A549 (cell line): ENCODE measurements around the gene RCE1. TPM values are rescaled to one million over a fixed set of nuclear protein-coding genes. Genes with fewer than 3 reads are reported as not detected.

Experiments
- ATAC-seq, 2 experiments: fragments of 200-7000 bp in 1 of 2; fragments of >200 bp in 1 of 2; cut with Nextera tagmentation in 1 of 2; cut with Tn5 transposase in 1 of 2; 3 replicates each; pipeline versions ENCODE4 v1.8.0 to v1.9.1; 2018 to 2020; ENCODE audit warnings: mild to moderate bottlenecking in 1 of 2, moderate library complexity in 1 of 2
- CTCF ChIA-PET: fragments of 300-600 bp; sonication (Branson Sonifier 250); formaldehyde crosslinking; extraction: SDS; loops from one replicate; lab custom pipeline; 2021; ENCODE audit warnings: antibody characterized with exemption, inconsistent platforms; lab: Yijun Ruan, JAX
- POLR2A ChIA-PET: fragments of 350-600 bp; formaldehyde crosslinking; extraction: SDS; loops from one replicate; lab custom pipeline; 2021; ENCODE audit warnings: antibody characterized with exemption, inconsistent platforms; lab: Yijun Ruan, JAX
- DNase-seq, 2 experiments: peaks; one replicate each; pipeline versions ENCODE4 v3.0.0 to v3.0.0-alpha.2; 2011 to 2016; ENCODE audit warnings: low read depth in 1 of 2, low spot score in 1 of 2
- FAIRE-seq: peaks from 2 replicates; lab custom pipeline; 2011; peaks lifted over from hg19 to GRCh38; lab: Jason Lieb, UNC
- H3K27ac ChIP-seq, 2 experiments: fragments of >200 bp; sonication (Bioruptor Twin); formaldehyde crosslinking; 3 replicates each; pipeline ENCODE4 v1.5.1; 2016 to 2017
- H3K4me1 ChIP-seq: fragments of >200 bp; sonication (Bioruptor Twin); formaldehyde crosslinking; 3 replicates; pipeline ENCODE4 v1.6.1; 2016
- H3K4me2 ChIP-seq: fragments of >200 bp; sonication (Bioruptor Twin); formaldehyde crosslinking; 3 replicates; pipeline ENCODE4 v1.6.1; 2016
- H3K4me3 ChIP-seq: fragments of >200 bp; sonication (Bioruptor Twin); formaldehyde crosslinking; 3 replicates; pipeline ENCODE4 v1.5.1; 2016
- H3K9me3 ChIP-seq: fragments of >200 bp; sonication (Bioruptor Twin); formaldehyde crosslinking; 3 replicates; pipeline ENCODE4 v1.6.1; 2016
- CBX2 ChIP-seq: fragments of 200-600 bp; sonication (generic); IDR thresholded peaks from 2 replicates; pipeline ENCODE4 v1.6.1; 2016; ENCODE audit warnings: low read depth, mild to moderate bottlenecking, borderline replicate concordance
- CBX8 ChIP-seq: fragments of 200-600 bp; sonication (generic); IDR thresholded peaks from 2 replicates; pipeline ENCODE4 v1.6.1; 2016
- CHD2 ChIP-seq: fragments of 150-350 bp; IDR thresholded peaks from 2 replicates; pipeline ENCODE4 v1.6.1; 2014; ENCODE audit warnings: low read length; ENCODE audit not compliant: partially characterized antibody
- EHF ChIP-seq: fragments of 250-450 bp; sonication (Bioruptor Pico); IDR thresholded peaks from 2 replicates; pipeline ENCODE4 v1.5.0; 2020; ENCODE audit warnings: mild to moderate bottlenecking
- EHMT2 ChIP-seq: fragments of 200-600 bp; sonication (generic); IDR thresholded peaks from 2 replicates; pipeline ENCODE4 v1.6.1; 2016; ENCODE audit warnings: antibody characterized with exemption, low read depth, mild to moderate bottlenecking, moderate library complexity
- EP300 ChIP-seq, 2 experiments: fragments of >200 bp; sonication (Bioruptor Twin); formaldehyde crosslinking; IDR thresholded peaks; 2 replicates in 1 of 2; 3 replicates in 1 of 2; pipeline ENCODE4 v1.6.1; 2016 to 2017
- FOSB ChIP-seq: fragments of 250-450 bp; sonication (Bioruptor Pico); IDR thresholded peaks from 2 replicates; pipeline ENCODE4 v1.5.0; 2020; ENCODE audit warnings: mild to moderate bottlenecking, moderate library complexity
- FOSL2 ChIP-seq, 2 experiments: fragments of 450-650 bp in 1 of 2; fragments of >200 bp in 1 of 2; sonication (Bioruptor Twin) in 1 of 2; formaldehyde crosslinking; IDR thresholded peaks; 2 replicates each; pipeline versions ENCODE4 v1.5.0 to v1.6.1; 2016 to 2020; ENCODE audit warnings: mild to moderate bottlenecking in 1 of 2, moderate library complexity in 1 of 2
- GATA3 ChIP-seq: IDR thresholded peaks from 2 replicates; pipeline ENCODE4 v1.6.1; 2012; ENCODE audit warnings: borderline replicate concordance
- HDAC2 ChIP-seq: fragments of 200-600 bp; sonication (generic); IDR thresholded peaks from 2 replicates; pipeline ENCODE4 v1.6.1; 2016
- HOXA7 ChIP-seq: fragments of 250-450 bp; sonication (Bioruptor Pico); IDR thresholded peaks from 2 replicates; pipeline ENCODE4 v1.5.0; 2020; ENCODE audit warnings: mild to moderate bottlenecking, moderate library complexity
- JUNB ChIP-seq: fragments of >200 bp; sonication (Bioruptor Twin); formaldehyde crosslinking; IDR thresholded peaks from 2 replicates; pipeline ENCODE4 v1.6.1; 2016
- KDM1A ChIP-seq: fragments of 200-600 bp; sonication (generic); IDR thresholded peaks from 2 replicates; pipeline ENCODE4 v1.6.1; 2016; ENCODE audit warnings: low read depth, mild to moderate bottlenecking
- MAFK ChIP-seq: fragments of 450-650 bp; IDR thresholded peaks from 2 replicates; pipeline ENCODE4 v1.6.1; 2014; ENCODE audit not compliant: partially characterized antibody
- MYC ChIP-seq: IDR thresholded peaks from 2 replicates; pipeline ENCODE4 v1.6.1; 2012; ENCODE audit warnings: mild to moderate bottlenecking, inconsistent platforms, low read length, improper control_type of control experiment, borderline replicate concordance
- NFE2L2 ChIP-seq: fragments of 150-350 bp; conservative IDR thresholded peaks from 2 replicates; pipeline ENCODE4 v1.6.1; 2014; ENCODE audit warnings: low read length
- NPAS2 ChIP-seq: fragments of 250-450 bp; sonication (Bioruptor Pico); IDR thresholded peaks from 2 replicates; pipeline ENCODE4 v1.8.0; 2022; ENCODE audit warnings: mild to moderate bottlenecking, moderate library complexity, borderline replicate concordance
- NR3C1 ChIP-seq: fragments of >200 bp; sonication (Bioruptor Twin); formaldehyde crosslinking; IDR thresholded peaks from 3 replicates; pipeline ENCODE4 v1.6.1; 2017
- POLR2AphosphoS2 ChIP-seq: conservative IDR thresholded peaks from 2 replicates; pipeline ENCODE4 v1.6.1; 2012; ENCODE audit warnings: low read length, improper control_type of control experiment, inconsistent platforms
- RARB ChIP-seq: fragments of 250-450 bp; sonication (Bioruptor Pico); IDR thresholded peaks from 2 replicates; pipeline ENCODE4 v1.8.0; 2021; ENCODE audit warnings: mild to moderate bottlenecking, moderate library complexity
- RFX5 ChIP-seq: fragments of 450-650 bp; IDR thresholded peaks from 2 replicates; pipeline ENCODE4 v1.7.1; 2014; ENCODE audit warnings: antibody characterized with exemption, mild to moderate bottlenecking, moderate library complexity
- SREBF2 ChIP-seq: fragments of 450-650 bp; IDR thresholded peaks from 2 replicates; pipeline ENCODE4 v1.6.1; 2014; ENCODE audit warnings: mild to moderate bottlenecking, moderate library complexity
- TFCP2L1 ChIP-seq: fragments of 250-450 bp; sonication (Bioruptor Pico); IDR thresholded peaks from 2 replicates; pipeline ENCODE4 v1.5.0; 2021; ENCODE audit warnings: mild to moderate bottlenecking
- ZC3H11A ChIP-seq: fragments of 450-650 bp; IDR thresholded peaks from 2 replicates; pipeline ENCODE4 v1.6.1; 2014; ENCODE audit warnings: antibody characterized with exemption, mild to moderate bottlenecking
- ZFP36 ChIP-seq: fragments of 450-650 bp; IDR thresholded peaks from 2 replicates; pipeline ENCODE4 v1.6.1; 2014; ENCODE audit warnings: borderline replicate concordance; ENCODE audit not compliant: partially characterized antibody
- WGBS: methylation state at CpG from one replicate; pipeline ENCODE4 v1.1.6; 2017; ENCODE audit errors: missing lambda C conversion rate; 5-methylcytosine and 5-hydroxymethylcytosine counted together
- polyA plus RNA-seq, 4 experiments: library from polyadenylated mRNA; depleted of rRNA in 3 of 4; stranded (reverse); fragments of >200 nt; fragmentation: RNase III in 1 of 4; extraction: RNeasy Plus Mini Kit Qiagen cat#74134 plus additional on column Dnase treatment in 1 of 4; gene quantifications; 2 replicates in 3 of 4; 3 replicates in 1 of 4; pipeline ENCODE4 v1.2.3, GENCODE V29; 2011 to 2017
- TF ChIP-seq, protein P1 (sequence below): IDR thresholded peaks from 2 replicates; pipeline ENCODE4 v1.6.1; 2012; ENCODE audit warnings: low read depth, borderline replicate concordance
- TF ChIP-seq, protein P2 (sequence below): fragments of >200 bp; sonication (Bioruptor Twin); formaldehyde crosslinking; IDR thresholded peaks from 3 replicates; pipeline ENCODE4 v1.5.1; 2016
- TF ChIP-seq, protein P3 (sequence below): fragments of 200-600 bp; sonication (generic); IDR thresholded peaks from 2 replicates; pipeline ENCODE4 v1.6.1; 2016; ENCODE audit warnings: antibody characterized with exemption, mild to moderate bottlenecking, moderate library complexity
- TF ChIP-seq, protein P4 (sequence below): fragments of 250-450 bp; sonication (Bioruptor Pico); IDR thresholded peaks from 2 replicates; pipeline ENCODE4 v1.5.0; 2021; ENCODE audit warnings: mild to moderate bottlenecking, moderate library complexity, borderline replicate concordance
- TF ChIP-seq, protein P5 (sequence below): fragments of >200 bp; sonication (Bioruptor Twin); formaldehyde crosslinking; IDR thresholded peaks from 3 replicates; pipeline ENCODE4 v1.6.1; 2016

Gene RCE1
- polyA plus RNA-seq, 2 of the 4 experiments (the other 2 are of a cell fraction): 20.3 to 23.3 TPM

DNA sequence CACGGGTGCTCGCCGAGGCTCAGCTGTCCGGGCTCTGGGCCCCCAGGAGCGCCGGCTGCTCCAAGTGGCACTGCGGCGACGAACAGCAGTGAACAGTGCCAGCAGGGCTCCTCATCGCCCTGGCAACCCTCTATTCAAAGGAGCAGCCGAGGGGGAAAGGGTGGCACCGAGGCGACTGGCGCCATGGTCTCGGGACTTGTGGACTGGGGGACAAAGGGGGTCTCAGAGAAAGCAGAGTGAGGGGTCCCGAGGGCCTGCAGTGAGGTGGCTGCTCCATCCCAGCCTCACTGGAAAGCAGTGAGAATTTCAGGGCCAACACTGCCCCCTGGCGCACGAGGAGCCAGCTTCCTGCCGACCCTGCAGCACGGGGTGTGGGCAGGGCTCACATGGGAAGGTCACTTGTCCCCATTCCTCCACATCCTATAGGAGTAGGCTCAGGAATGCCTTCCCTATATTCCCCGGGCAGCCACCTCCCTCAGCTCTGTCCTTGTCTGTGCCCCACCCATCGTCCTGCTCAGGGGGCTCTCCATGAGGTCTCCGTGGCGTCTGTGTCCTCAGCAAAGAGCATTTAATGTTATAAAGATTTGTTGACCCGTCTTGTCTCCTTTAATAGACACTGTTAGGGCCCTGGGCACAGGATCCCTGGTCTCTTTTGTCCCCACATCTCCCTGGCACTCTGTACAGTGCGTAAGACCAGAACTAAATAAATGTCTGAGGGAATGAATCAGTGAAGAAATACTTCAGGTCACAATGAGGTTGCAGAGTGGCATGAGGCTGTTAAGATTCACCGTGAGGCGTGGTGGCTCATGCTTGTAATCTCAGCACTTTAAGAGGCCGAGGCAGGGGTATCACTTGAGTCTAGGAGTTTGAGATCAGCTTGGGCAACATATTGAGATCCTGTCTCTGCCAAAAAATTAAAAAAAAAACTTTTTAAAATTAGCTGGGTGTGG, 40.0 kb downstream of the RCE1 start:
- peak; percentile 72 for FAIRE-seq
- Histone ChIP-seq H3K4me1 (peaks cover 99% of the 10 kb centered on the region), H3K27ac (peak overlapping the region; percentile 95 to 97), H3K4me2 (peak overlapping the region; percentile 72), H3K4me3 (no peak overlapping the region), H3K9me3 (no peaks in the 10 kb centered on the region)
- WGBS: 10% methylated on average over 29 of the region's 29 CpGs
- ChIA-PET CTCF (interaction anchor here (0.6 to 13.1 kb wide), 42 partner anchors 8 to 1722 kb away, joined by 3 to 135 read pairs (median 4); partner anchors contain the start of genes C11orf86, PC, RBM4 and RCE1), POLR2A (interaction anchor here (0.6 to 2.0 kb wide), 5 partner anchors 9 to 93 kb away, joined by 3 to 7 read pairs (median 5); partner anchors contain the start of gene RCE1)
- peak; percentile 85 to 93 for DNase-seq
- ATAC-seq: peak; percentile 65 to 79
- no peak for TF ChIP-seq POLR2AphosphoS2
- no peak; the same call in 1 of the 2 replicates for TF ChIP-seq EHF
- TF ChIP-seq EP300 (IDR thresholded peaks at IDR 0.05): peak in 1 of 2 experiments; percentile 15; a peak in 1 of 5 replicates
- no peak for TF ChIP-seq HOXA7
- peak; percentile 42; the same call in 1 of the 2 replicates for TF ChIP-seq NFE2L2
- no peak for TF ChIP-seq CBX8
- TF ChIP-seq RARB (CRISPR knock-in tag): 0 out of 2 replicates have a peak, but pooled peaks have one; percentile 46
- peak; percentile 24 for TF ChIP-seq MYC
- peak; percentile 77 for TF ChIP-seq MAFK
- TF ChIP-seq ZFP36: no peak
- TF ChIP-seq ZC3H11A: no peak
- no peak for TF ChIP-seq SREBF2
- no peak for TF ChIP-seq RFX5
- TF ChIP-seq, protein P1, sequence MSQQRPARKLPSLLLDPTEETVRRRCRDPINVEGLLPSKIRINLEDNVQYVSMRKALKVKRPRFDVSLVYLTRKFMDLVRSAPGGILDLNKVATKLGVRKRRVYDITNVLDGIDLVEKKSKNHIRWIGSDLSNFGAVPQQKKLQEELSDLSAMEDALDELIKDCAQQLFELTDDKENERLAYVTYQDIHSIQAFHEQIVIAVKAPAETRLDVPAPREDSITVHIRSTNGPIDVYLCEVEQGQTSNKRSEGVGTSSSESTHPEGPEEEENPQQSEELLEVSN: peak; percentile 47; the same call in 1 of the 2 replicates
- no peak for TF ChIP-seq JUNB
- no peak for TF ChIP-seq CBX2
- TF ChIP-seq, protein P2, sequence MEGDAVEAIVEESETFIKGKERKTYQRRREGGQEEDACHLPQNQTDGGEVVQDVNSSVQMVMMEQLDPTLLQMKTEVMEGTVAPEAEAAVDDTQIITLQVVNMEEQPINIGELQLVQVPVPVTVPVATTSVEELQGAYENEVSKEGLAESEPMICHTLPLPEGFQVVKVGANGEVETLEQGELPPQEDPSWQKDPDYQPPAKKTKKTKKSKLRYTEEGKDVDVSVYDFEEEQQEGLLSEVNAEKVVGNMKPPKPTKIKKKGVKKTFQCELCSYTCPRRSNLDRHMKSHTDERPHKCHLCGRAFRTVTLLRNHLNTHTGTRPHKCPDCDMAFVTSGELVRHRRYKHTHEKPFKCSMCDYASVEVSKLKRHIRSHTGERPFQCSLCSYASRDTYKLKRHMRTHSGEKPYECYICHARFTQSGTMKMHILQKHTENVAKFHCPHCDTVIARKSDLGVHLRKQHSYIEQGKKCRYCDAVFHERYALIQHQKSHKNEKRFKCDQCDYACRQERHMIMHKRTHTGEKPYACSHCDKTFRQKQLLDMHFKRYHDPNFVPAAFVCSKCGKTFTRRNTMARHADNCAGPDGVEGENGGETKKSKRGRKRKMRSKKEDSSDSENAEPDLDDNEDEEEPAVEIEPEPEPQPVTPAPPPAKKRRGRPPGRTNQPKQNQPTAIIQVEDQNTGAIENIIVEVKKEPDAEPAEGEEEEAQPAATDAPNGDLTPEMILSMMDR: peak; percentile 87
- TF ChIP-seq, protein P3, sequence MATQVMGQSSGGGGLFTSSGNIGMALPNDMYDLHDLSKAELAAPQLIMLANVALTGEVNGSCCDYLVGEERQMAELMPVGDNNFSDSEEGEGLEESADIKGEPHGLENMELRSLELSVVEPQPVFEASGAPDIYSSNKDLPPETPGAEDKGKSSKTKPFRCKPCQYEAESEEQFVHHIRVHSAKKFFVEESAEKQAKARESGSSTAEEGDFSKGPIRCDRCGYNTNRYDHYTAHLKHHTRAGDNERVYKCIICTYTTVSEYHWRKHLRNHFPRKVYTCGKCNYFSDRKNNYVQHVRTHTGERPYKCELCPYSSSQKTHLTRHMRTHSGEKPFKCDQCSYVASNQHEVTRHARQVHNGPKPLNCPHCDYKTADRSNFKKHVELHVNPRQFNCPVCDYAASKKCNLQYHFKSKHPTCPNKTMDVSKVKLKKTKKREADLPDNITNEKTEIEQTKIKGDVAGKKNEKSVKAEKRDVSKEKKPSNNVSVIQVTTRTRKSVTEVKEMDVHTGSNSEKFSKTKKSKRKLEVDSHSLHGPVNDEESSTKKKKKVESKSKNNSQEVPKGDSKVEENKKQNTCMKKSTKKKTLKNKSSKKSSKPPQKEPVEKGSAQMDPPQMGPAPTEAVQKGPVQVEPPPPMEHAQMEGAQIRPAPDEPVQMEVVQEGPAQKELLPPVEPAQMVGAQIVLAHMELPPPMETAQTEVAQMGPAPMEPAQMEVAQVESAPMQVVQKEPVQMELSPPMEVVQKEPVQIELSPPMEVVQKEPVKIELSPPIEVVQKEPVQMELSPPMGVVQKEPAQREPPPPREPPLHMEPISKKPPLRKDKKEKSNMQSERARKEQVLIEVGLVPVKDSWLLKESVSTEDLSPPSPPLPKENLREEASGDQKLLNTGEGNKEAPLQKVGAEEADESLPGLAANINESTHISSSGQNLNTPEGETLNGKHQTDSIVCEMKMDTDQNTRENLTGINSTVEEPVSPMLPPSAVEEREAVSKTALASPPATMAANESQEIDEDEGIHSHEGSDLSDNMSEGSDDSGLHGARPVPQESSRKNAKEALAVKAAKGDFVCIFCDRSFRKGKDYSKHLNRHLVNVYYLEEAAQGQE: no peak
- TF ChIP-seq HDAC2: no peak
- TF ChIP-seq NPAS2: no peak
- peak; percentile 10; the same call in 1 of the 2 replicates for TF ChIP-seq GATA3
- TF ChIP-seq, protein P4, sequence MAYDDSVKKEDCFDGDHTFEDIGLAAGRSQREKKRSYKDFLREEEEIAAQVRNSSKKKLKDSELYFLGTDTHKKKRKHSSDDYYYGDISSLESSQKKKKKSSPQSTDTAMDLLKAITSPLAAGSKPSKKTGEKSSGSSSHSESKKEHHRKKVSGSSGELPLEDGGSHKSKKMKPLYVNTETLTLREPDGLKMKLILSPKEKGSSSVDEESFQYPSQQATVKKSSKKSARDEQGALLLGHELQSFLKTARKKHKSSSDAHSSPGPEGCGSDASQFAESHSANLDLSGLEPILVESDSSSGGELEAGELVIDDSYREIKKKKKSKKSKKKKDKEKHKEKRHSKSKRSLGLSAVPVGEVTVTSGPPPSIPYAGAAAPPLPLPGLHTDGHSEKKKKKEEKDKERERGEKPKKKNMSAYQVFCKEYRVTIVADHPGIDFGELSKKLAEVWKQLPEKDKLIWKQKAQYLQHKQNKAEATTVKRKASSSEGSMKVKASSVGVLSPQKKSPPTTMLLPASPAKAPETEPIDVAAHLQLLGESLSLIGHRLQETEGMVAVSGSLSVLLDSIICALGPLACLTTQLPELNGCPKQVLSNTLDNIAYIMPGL (CRISPR knock-in tag): no peak
- TF ChIP-seq TFCP2L1 (CRISPR knock-in tag): no peak
- no peak for TF ChIP-seq CHD2
- no peak for TF ChIP-seq FOSL2 (IDR thresholded peaks at IDR 0.05)
- TF ChIP-seq FOSL2 (CRISPR knock-in tag; IDR thresholded peaks at IDR 0.05): peak; percentile 65; the same call in 1 of the 2 replicates
- TF ChIP-seq KDM1A: no peak
- no peak for TF ChIP-seq FOSB (CRISPR knock-in tag)
- TF ChIP-seq, protein P5, sequence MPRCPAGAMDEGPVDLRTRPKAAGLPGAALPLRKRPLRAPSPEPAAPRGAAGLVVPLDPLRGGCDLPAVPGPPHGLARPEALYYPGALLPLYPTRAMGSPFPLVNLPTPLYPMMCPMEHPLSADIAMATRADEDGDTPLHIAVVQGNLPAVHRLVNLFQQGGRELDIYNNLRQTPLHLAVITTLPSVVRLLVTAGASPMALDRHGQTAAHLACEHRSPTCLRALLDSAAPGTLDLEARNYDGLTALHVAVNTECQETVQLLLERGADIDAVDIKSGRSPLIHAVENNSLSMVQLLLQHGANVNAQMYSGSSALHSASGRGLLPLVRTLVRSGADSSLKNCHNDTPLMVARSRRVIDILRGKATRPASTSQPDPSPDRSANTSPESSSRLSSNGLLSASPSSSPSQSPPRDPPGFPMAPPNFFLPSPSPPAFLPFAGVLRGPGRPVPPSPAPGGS: 0 out of 3 replicates have a peak, but pooled peaks have one; percentile 7
- no peak for TF ChIP-seq EHMT2
- no peak for TF ChIP-seq NR3C1
